GM12891 (cell line): ENCODE data around the gene MCM9.

Source experiments
- DNase-seq: peaks from one replicate; pipeline ENCODE4 v3.0.0; 2011; ENCODE audit warnings: low spot score; ENCODE audit not compliant: insufficient read length
- FAIRE-seq: peaks from 2 replicates; lab custom pipeline; 2011; peaks lifted over from hg19 to GRCh38; lab: Jason Lieb, UNC
- PAX5 ChIP-seq: IDR thresholded peaks from 2 replicates; pipeline ENCODE4 v1.6.1; 2011; ENCODE audit warnings: low read length, moderate library complexity, mild to moderate bottlenecking; ENCODE audit not compliant: insufficient read depth, severe bottlenecking
- POLR2A ChIP-seq: IDR thresholded peaks from 2 replicates; pipeline ENCODE4 v1.6.1; 2011; ENCODE audit warnings: low read depth, low read length, control low read depth
- POLR2AphosphoS5 ChIP-seq: IDR thresholded peaks from 2 replicates; pipeline ENCODE4 v1.6.1; 2011; ENCODE audit warnings: low read depth, low read length, control low read depth
- POU2F2 ChIP-seq: IDR thresholded peaks from 2 replicates; pipeline ENCODE4 v1.6.1; 2011; ENCODE audit warnings: low read depth, mild to moderate bottlenecking, control low read depth, low read length, moderate library complexity
- SPI1 ChIP-seq: IDR thresholded peaks from 2 replicates; pipeline ENCODE4 v1.6.1; 2011; ENCODE audit warnings: low read depth, low read length, control low read depth
- TAF1 ChIP-seq: IDR thresholded peaks from 2 replicates; pipeline ENCODE4 v1.6.1; 2011; ENCODE audit warnings: low read depth, low read length, control low read depth

Gene MCM9

GRCh38 chr6:118912646-118913045, 22.3 kb downstream of the MCM9 start:
- FAIRE-seq = no peak
- DNase-seq = no peak
- TF ChIP-seq PAX5 = no peak
- TF ChIP-seq POLR2AphosphoS5 = no peak
- no peak for TF ChIP-seq SPI1
- no peak for TF ChIP-seq TAF1
- TF ChIP-seq POU2F2 = no peak
- no peak for TF ChIP-seq POLR2A

DNA sequence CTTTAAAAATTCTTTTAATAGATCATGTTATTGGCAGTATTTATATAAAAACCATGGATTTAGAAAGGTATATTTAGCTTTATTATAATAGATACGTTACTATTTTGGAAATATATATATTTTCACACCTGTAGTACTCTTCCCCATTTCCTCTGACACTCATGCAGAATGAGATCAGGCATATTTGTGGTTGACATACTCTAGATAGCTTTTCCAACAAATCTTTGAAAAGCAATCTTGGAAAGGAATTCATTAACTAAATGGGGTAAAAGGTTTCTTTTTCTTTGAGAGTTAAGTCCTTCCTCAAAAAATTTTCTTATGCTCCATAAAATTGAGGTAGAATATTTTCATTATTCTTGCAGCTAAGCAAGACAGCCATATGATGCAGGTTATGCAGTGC, 26.5 kb downstream of the MCM9 start:
- no peak for TF ChIP-seq POLR2A
- no peak for TF ChIP-seq POLR2AphosphoS5
- TF ChIP-seq TAF1 = no peak
- TF ChIP-seq PAX5 = no peak
- no peak for TF ChIP-seq POU2F2
- TF ChIP-seq SPI1 = no peak
- FAIRE-seq (no peak), DNase-seq (no peak)

GRCh38 chr6:118905851-118906250, 29.1 kb downstream of the MCM9 start:
- no peak for DNase-seq
- FAIRE-seq = no peak
- no peak for TF ChIP-seq POLR2AphosphoS5
- no peak for TF ChIP-seq POU2F2
- no peak for TF ChIP-seq POLR2A
- TF ChIP-seq TAF1 = no peak
- TF ChIP-seq PAX5 = no peak
- TF ChIP-seq SPI1 = no peak

- FAIRE-seq (no peak), DNase-seq (no peak)
- TF ChIP-seq POLR2AphosphoS5 = no peak
- TF ChIP-seq PAX5 = no peak
- no peak for TF ChIP-seq TAF1
- TF ChIP-seq SPI1 = no peak
- TF ChIP-seq POU2F2 = no peak
- TF ChIP-seq POLR2A = no peak
These were observed 29.9 kb downstream of the MCM9 start for GRCh38 chr6:118905084-118905483.

GRCh38 chr6:118903691-118904090, 31.3 kb downstream of the MCM9 start:
- TF ChIP-seq POLR2A = no peak
- TF ChIP-seq PAX5 = no peak
- no peak for TF ChIP-seq POLR2AphosphoS5
- no peak for TF ChIP-seq TAF1
- no peak for TF ChIP-seq SPI1
- TF ChIP-seq POU2F2 = no peak
- DNase-seq = no peak
- no peak for FAIRE-seq

- FAIRE-seq (no peak), DNase-seq (no peak)
- TF ChIP-seq TAF1 (no peak), POU2F2 (no peak), POLR2A (no peak), POLR2AphosphoS5 (no peak), SPI1 (no peak), PAX5 (no peak)
These were observed 31.8 kb downstream of the MCM9 start for GRCh38 chr6:118903138-118903537.

- DNase-seq (no peak), FAIRE-seq (no peak)
- no peak for TF ChIP-seq POLR2AphosphoS5
- TF ChIP-seq TAF1 = no peak
- TF ChIP-seq PAX5 = no peak
- TF ChIP-seq POLR2A = no peak
- no peak for TF ChIP-seq POU2F2
These were observed 32.2 kb downstream of the MCM9 start for GRCh38 chr6:118902726-118903125.

GRCh38 chr6:118899948-118900347, 35.0 kb downstream of the MCM9 start:
- DNase-seq (no peak), FAIRE-seq (no peak)
- no peak for TF ChIP-seq SPI1
- no peak for TF ChIP-seq PAX5
- no peak for TF ChIP-seq POLR2AphosphoS5
- no peak for TF ChIP-seq POU2F2
- no peak for TF ChIP-seq POLR2A
- TF ChIP-seq TAF1 = no peak

GRCh38 chr6:118897386-118897785, 37.6 kb downstream of the MCM9 start:
- FAIRE-seq (no peak), DNase-seq (no peak)
- TF ChIP-seq POLR2A = no peak
- no peak for TF ChIP-seq TAF1
- no peak for TF ChIP-seq PAX5
- TF ChIP-seq POLR2AphosphoS5 = no peak
- TF ChIP-seq SPI1 = no peak
- no peak for TF ChIP-seq POU2F2

- TF ChIP-seq POLR2AphosphoS5 (no peak), PAX5 (no peak), TAF1 (no peak), POU2F2 (no peak), SPI1 (no peak), POLR2A (no peak)
- no peak for DNase-seq
- FAIRE-seq = peak; percentile 28
These were observed 38.4 kb downstream of the MCM9 start for GRCh38 chr6:118896339-118897136.

- DNase-seq = no peak
- no peak for FAIRE-seq
- TF ChIP-seq PAX5 (no peak), TAF1 (no peak), POLR2AphosphoS5 (no peak), POU2F2 (no peak), SPI1 (no peak), POLR2A (no peak)
These were observed 39.1 kb downstream of the MCM9 start for GRCh38 chr6:118895859-118896258.
